SK-N-SH (cell line): ENCODE data around the gene SKIDA1. TPM values are rescaled to one million over a fixed set of nuclear protein-coding genes. Genes with fewer than 3 reads are reported as not detected.

ENCODE experiments used
- CTCF ChIA-PET: fragments of 300-600, 350-600 bp; formaldehyde crosslinking; extraction: SDS; loops from one replicate; lab custom pipeline; 2021; lab: Yijun Ruan, JAX
- POLR2A ChIA-PET: fragments of 350-600 bp; sonication (Branson Sonifier 250); formaldehyde crosslinking; extraction: SDS; loops from one replicate; lab custom pipeline; 2020; ENCODE audit warnings: antibody characterized with exemption, inconsistent platforms; lab: Yijun Ruan, JAX
- DNase-seq: peaks from one replicate; pipeline ENCODE4 v3.0.0; 2012
- H2AFZ ChIP-seq: fragments of 200-600 bp; sonication (generic); 2 replicates; pipeline ENCODE4 v1.8.1; 2016; ENCODE audit warnings: antibody characterized with exemption, mild to moderate bottlenecking, low read depth
- H3F3A ChIP-seq: fragments of 200-600 bp; sonication (generic); replicated peaks from 2 replicates; pipeline ENCODE3; 2016; ENCODE audit warnings: antibody characterized with exemption, mild to moderate bottlenecking; ENCODE audit not compliant: insufficient read depth
- H3K27ac ChIP-seq, 2 experiments: fragments of 200-500 bp in 1 of 2; fragments of 200-600 bp in 1 of 2; sonication (Bioruptor generic) in 1 of 2; sonication (generic), shearing (Covaris generic) in 1 of 2; 2 replicates each; pipeline versions ENCODE4 v1.5.1 to v1.6.1; 2014 to 2016; ENCODE audit warnings: low read depth in 2 of 2, inconsistent platforms in 1 of 2, low read length in 1 of 2, mild to moderate bottlenecking in 1 of 2, mixed read lengths in 1 of 2
- H3K27me3 ChIP-seq: fragments of 200-600 bp; sonication (generic), shearing (Covaris generic); 2 replicates; pipeline ENCODE4 v1.6.1; 2016; ENCODE audit warnings: mixed run types; ENCODE audit not compliant: insufficient read depth
- H3K36me3 ChIP-seq, 2 experiments: fragments of 200-500 bp in 1 of 2; fragments of 200-600 bp in 1 of 2; sonication (Bioruptor generic) in 1 of 2; sonication (generic) in 1 of 2; replicated peaks in 1 of 2; 2 replicates each; pipeline versions ENCODE3 to v1.5.1; 2014 to 2016; ENCODE audit warnings: low read length in 1 of 2, mild to moderate bottlenecking in 1 of 2; ENCODE audit not compliant: insufficient read depth in 2 of 2, control insufficient read depth in 1 of 2
- H3K4me1 ChIP-seq, 2 experiments: fragments of 200-500 bp in 1 of 2; fragments of 200-600 bp in 1 of 2; sonication (Bioruptor generic) in 1 of 2; sonication (generic), shearing (Covaris generic) in 1 of 2; 2 replicates each; pipeline versions ENCODE4 v1.5.1 to v1.6.1; 2014 to 2016; ENCODE audit warnings: low read depth in 1 of 2, low read length in 1 of 2, mixed run types in 1 of 2; ENCODE audit not compliant: insufficient read depth in 2 of 2, control insufficient read depth in 1 of 2
- H3K4me2 ChIP-seq: fragments of 200-600 bp; sonication (generic), shearing (Covaris generic); 2 replicates; pipeline ENCODE4 v1.6.1; 2017; ENCODE audit warnings: mixed run types
- H3K4me3 ChIP-seq, 2 experiments: fragments of 200-500 bp in 1 of 2; fragments of 200-600 bp in 1 of 2; sonication (Bioruptor generic) in 1 of 2; sonication (generic), shearing (Covaris generic) in 1 of 2; 2 replicates each; pipeline versions ENCODE4 v1.5.1 to v1.8.1; 2014 to 2016; ENCODE audit warnings: low read depth in 2 of 2, inconsistent platforms in 1 of 2, low read length in 1 of 2, mild to moderate bottlenecking in 1 of 2, mixed read lengths in 1 of 2, moderate library complexity in 1 of 2
- H3K79me2 ChIP-seq: fragments of 200-600 bp; sonication (generic); 2 replicates; pipeline ENCODE4 v1.8.1; 2017; ENCODE audit warnings: mild to moderate bottlenecking; ENCODE audit not compliant: insufficient read depth
- H3K9ac ChIP-seq: fragments of 200-600 bp; sonication (generic); 2 replicates; pipeline ENCODE4 v1.6.1; 2017; ENCODE audit warnings: mixed run types
- H3K9me2 ChIP-seq: fragments of 200-600 bp; sonication (generic); 2 replicates; pipeline ENCODE4 v1.6.1; 2017; ENCODE audit warnings: mixed run types
- H3K9me3 ChIP-seq: fragments of 200-600 bp; sonication (generic); 2 replicates; pipeline ENCODE4 v1.6.1; 2017; ENCODE audit warnings: mixed run types, mild to moderate bottlenecking, moderate library complexity
- H4K20me1 ChIP-seq: fragments of 200-600 bp; sonication (generic); 2 replicates; pipeline ENCODE4 v1.6.1; 2017; ENCODE audit warnings: mild to moderate bottlenecking, mixed run types; ENCODE audit not compliant: insufficient read depth
- CHD2 ChIP-seq: fragments of 150-350 bp; IDR thresholded peaks from 2 replicates; pipeline ENCODE4 v1.6.1; 2018; ENCODE audit warnings: low read length; ENCODE audit not compliant: partially characterized antibody
- ELF1 ChIP-seq: IDR thresholded peaks from 2 replicates; pipeline ENCODE4 v1.4.0; 2012
- FOSL2 ChIP-seq: IDR thresholded peaks from 2 replicates; pipeline ENCODE4 v1.4.0; 2012; ENCODE audit warnings: low read depth, mild to moderate bottlenecking, moderate library complexity, borderline replicate concordance
- FOXJ3 ChIP-seq: sonication (generic); formaldehyde crosslinking; IDR thresholded peaks from 2 replicates; pipeline ENCODE4 v1.5.1; 2020; ENCODE audit warnings: mild to moderate bottlenecking, missing genetic modification reagents
- FOXM1 ChIP-seq: IDR thresholded peaks from 2 replicates; pipeline ENCODE4 v1.4.0; 2012; ENCODE audit warnings: low read depth, mild to moderate bottlenecking
- GATA2 ChIP-seq: sonication (generic); formaldehyde crosslinking; IDR thresholded peaks from 2 replicates; pipeline ENCODE4 v1.5.0; 2020; ENCODE audit warnings: mild to moderate bottlenecking, missing genetic modification reagents
- JUND ChIP-seq: IDR thresholded peaks from 2 replicates; pipeline ENCODE4 v1.4.0; 2012
- MXI1 ChIP-seq: IDR thresholded peaks from 2 replicates; pipeline ENCODE4 v1.6.1; 2012; ENCODE audit warnings: mild to moderate bottlenecking, low read depth, low read length, improper control_type of control experiment
- NFIC ChIP-seq: IDR thresholded peaks from 2 replicates; pipeline ENCODE4 v1.4.0; 2012; ENCODE audit warnings: borderline replicate concordance
- PBX3 ChIP-seq: IDR thresholded peaks from 2 replicates; pipeline ENCODE4; 2012
- POLR2AphosphoS5 ChIP-seq: IDR thresholded peaks from 2 replicates; pipeline ENCODE4 v1.6.1; 2012; ENCODE audit warnings: low read depth, low read length
- RFX5 ChIP-seq: IDR thresholded peaks from 2 replicates; pipeline ENCODE4 v1.6.1; 2012; ENCODE audit warnings: mild to moderate bottlenecking, improper control_type of control experiment, low read length
- RXRA ChIP-seq: IDR thresholded peaks from 2 replicates; pipeline ENCODE4 v1.4.0; 2012; ENCODE audit warnings: low read depth, mild to moderate bottlenecking, borderline replicate concordance
- SMC3 ChIP-seq: IDR thresholded peaks from 2 replicates; pipeline ENCODE4 v1.6.1; 2012; ENCODE audit warnings: low read depth, low read length, improper control_type of control experiment
- TEAD4 ChIP-seq: IDR thresholded peaks from 2 replicates; pipeline ENCODE4 v1.4.0; 2012; ENCODE audit warnings: mild to moderate bottlenecking, borderline replicate concordance; ENCODE audit not compliant: insufficient read depth
- USF1 ChIP-seq: IDR thresholded peaks from 2 replicates; pipeline ENCODE4 v1.4.0; 2012; ENCODE audit warnings: low read depth, borderline replicate concordance
- ZBTB33 ChIP-seq: IDR thresholded peaks from 2 replicates; pipeline ENCODE4 v1.4.0; 2012; ENCODE audit warnings: low read depth, borderline replicate concordance
- WGBS: methylation state at CpG from one replicate; pipeline ENCODE4 v1.1.6; 2017; ENCODE audit warnings: low lambda C conversion rate; 5-methylcytosine and 5-hydroxymethylcytosine counted together
- polyA plus RNA-seq, 3 experiments: library from polyadenylated mRNA; depleted of rRNA; stranded (reverse); fragments of >200 nt; gene quantifications; 2 replicates each; pipeline ENCODE4 v1.2.3, GENCODE V29; 2012

The SKIDA1 gene
- polyA plus RNA-seq, 1 of the 3 experiments (the other 2 are of a cell fraction): 0.38 TPM

GRCh38 chr10:21514129-21514817, 11.2 kb downstream of the SKIDA1 start:
- Histone ChIP-seq H3K36me3 (no peaks in the 10 kb centered on the region), H3K4me2 (peak overlapping the region; percentile 87; the same call in 1 of the 2 replicates), H3F3A (peaks cover 14% of the 10 kb centered on the region), H3K27ac (peak overlapping the region in 1 of 2 experiments; percentile 28; a peak in 1 of 4 replicates), H3K27me3 (no peaks in the 10 kb centered on the region), H3K79me2 (peaks cover 24% of the 10 kb centered on the region), H3K9me3 (no peaks in the 10 kb centered on the region), H3K4me1 (peaks cover 14 to 17% of the 10 kb centered on the region in 2 experiments; a peak in 3 of 4 replicates), H3K9me2 (no peaks in the 10 kb centered on the region), H3K9ac (no peak overlapping the region), H4K20me1 (no peaks in the 10 kb centered on the region), H2AFZ (no peak overlapping the region), H3K4me3 (peak overlapping the region in 1 of 2 experiments; percentile 53; a peak in 2 of 4 replicates)
- DNase-seq: no peak
- ChIA-PET POLR2A (interaction anchor here (1.0 to 2.9 kb wide), 2 partner anchors 8 to 12 kb away, joined by 3 to 21 read pairs; partner anchors contain the start of gene SKIDA1), CTCF (interaction anchor here (1.0 to 3.4 kb wide), 5 partner anchors 13 to 489 kb away, joined by 3 to 28 read pairs (median 6); partner anchors contain the start of gene DNAJC1)
- TF ChIP-seq GATA2 (CRISPR knock-in tag) (no peak), ELF1 (no peak), POLR2AphosphoS5 (no peak), ZBTB33 (no peak), NFIC (no peak), USF1 (no peak), FOXM1 (no peak), JUND (no peak)
- 78% methylated on average over 6 of the region's 6 CpGs for WGBS

- 96% methylated on average over 1 of the region's 1 CpG for WGBS
- Histone ChIP-seq H3K9me2 (no peaks in the 10 kb centered on the region), H2AFZ (no peak overlapping the region)
- no peak for TF ChIP-seq FOSL2
- TF ChIP-seq TEAD4: no peak
- no peak for TF ChIP-seq RFX5
- TF ChIP-seq USF1: no peak
- TF ChIP-seq NFIC: no peak
- TF ChIP-seq PBX3: no peak
- no peak for TF ChIP-seq GATA2 (CRISPR knock-in tag)
- TF ChIP-seq FOXJ3 (CRISPR knock-in tag): no peak
- no peak for TF ChIP-seq RXRA
- no peak for TF ChIP-seq CHD2
- no peak for TF ChIP-seq SMC3
- no peak for TF ChIP-seq MXI1
- TF ChIP-seq, all 33 proteins: peak for 0
- Histone ChIP-seq H3K9ac (no peak overlapping the region), H3K4me3 (no peak overlapping the region; a peak in 1 of 4 replicates), H3K9me3 (no peaks in the 10 kb centered on the region), H3K27me3 (no peaks in the 10 kb centered on the region), H3K79me2 (peaks cover 19% of the 10 kb centered on the region), H3F3A (peaks cover 13% of the 10 kb centered on the region), H3K27ac (no peak overlapping the region), H4K20me1 (no peaks in the 10 kb centered on the region), H3K4me1 (peaks cover 9 to 12% of the 10 kb centered on the region in 2 experiments; a peak in 3 of 4 replicates), H3K4me2 (no peak overlapping the region), H3K36me3 (no peaks in the 10 kb centered on the region)
- ChIA-PET CTCF (interaction anchor here (1.9 kb wide), 2 partner anchors 16 to 18 kb away, joined by 5 to 7 read pairs; no protein-coding TSS in a partner anchor), POLR2A (no interaction called here)
- no peak for DNase-seq
Measured at GRCh38 chr10:21513405-21513788, 12.1 kb downstream of the SKIDA1 start.
